ENCODE measurements around the gene OGFOD3. TPM values are rescaled to one million over a fixed set of nuclear protein-coding genes. Genes with fewer than 3 reads are reported as not detected.

OGFOD3 gene
- total RNA-seq, 2 donors from 2014 or later = 24.9 to 27.4 TPM

GRCh38 chr17:82388922-82389283 lies 29.5 kb downstream of the OGFOD3 start:
- Histone ChIP-seq H3K4me3 (no peak overlapping the region), H3K36me3 (no peaks in the 10 kb centered on the region), H3K4me1 (ENCODE audit: control insufficient read depth in 1 of 2, low read depth in 2 of 2) (peaks cover 14 to 31% of the 10 kb centered on the region in 2 donors), H3K27me3 (replicated peaks; ENCODE audit: insufficient read depth) (no peaks in the 10 kb centered on the region), H3K27ac (no peak overlapping the region), H3K9me3 (no peaks in the 10 kb centered on the region)
- no peak for TF ChIP-seq CTCF (IDR thresholded peaks at IDR 0.05)
- ATAC-seq (ENCODE audit: insufficient number of reproducible peaks, low FRiP score, low read depth) (no peak), DNase-seq (ENCODE audit: low spot score) (no peak)

GRCh38 chr17:82388223-82388921 lies 30.0 kb downstream of the OGFOD3 start:
- Histone ChIP-seq H3K9me3 (no peaks in the 10 kb centered on the region), H3K27ac (no peak overlapping the region), H3K36me3 (no peaks in the 10 kb centered on the region), H3K27me3 (replicated peaks; ENCODE audit: insufficient read depth) (no peaks in the 10 kb centered on the region), H3K4me1 (ENCODE audit: control insufficient read depth in 1 of 2, low read depth in 2 of 2) (peaks cover 14 to 33% of the 10 kb centered on the region in 2 donors), H3K4me3 (no peak overlapping the region)
- ATAC-seq (ENCODE audit: insufficient number of reproducible peaks, low FRiP score, low read depth) (no peak), DNase-seq (ENCODE audit: low spot score) (no peak)
- TF ChIP-seq CTCF (IDR thresholded peaks at IDR 0.05) = no peak

- no peaks in the 10 kb centered on the region for H3K36me3 ChIP-seq
- H3K9me3 ChIP-seq = no peaks in the 10 kb centered on the region
- no peak overlapping the region for H3K4me3 ChIP-seq
- DNase-seq (ENCODE audit: low spot score) (no peak), ATAC-seq (ENCODE audit: insufficient number of reproducible peaks, low FRiP score, low read depth) (no peak)
- H3K27ac ChIP-seq = no peak overlapping the region
- no peak for TF ChIP-seq CTCF (IDR thresholded peaks at IDR 0.05)
- H3K4me1 ChIP-seq (ENCODE audit: control insufficient read depth in 1 of 2, low read depth in 2 of 2) = peaks cover 14 to 33% of the 10 kb centered on the region in 2 donors
- H3K27me3 ChIP-seq (replicated peaks; ENCODE audit: insufficient read depth) = no peaks in the 10 kb centered on the region
These were observed 30.7 kb downstream of the OGFOD3 start for GRCh38 chr17:82387705-82388106.

- DNase-seq (ENCODE audit: low spot score) = no peak
- ATAC-seq (ENCODE audit: insufficient number of reproducible peaks, low FRiP score, low read depth) = no peak
- no peaks in the 10 kb centered on the region for H3K9me3 ChIP-seq
- TF ChIP-seq CTCF (IDR thresholded peaks at IDR 0.05) = no peak
- H3K36me3 ChIP-seq = no peaks in the 10 kb centered on the region
- H3K27me3 ChIP-seq (replicated peaks; ENCODE audit: insufficient read depth) = no peaks in the 10 kb centered on the region
- peaks cover 14 to 33% of the 10 kb centered on the region in 2 donors for H3K4me1 ChIP-seq (ENCODE audit: control insufficient read depth in 1 of 2, low read depth in 2 of 2)
- H3K4me3 ChIP-seq = no peak overlapping the region
- H3K27ac ChIP-seq = no peak overlapping the region
These were observed 31.3 kb downstream of the OGFOD3 start for GRCh38 chr17:82386881-82387704.

- no peak overlapping the region for H3K4me3 ChIP-seq
- no peaks in the 10 kb centered on the region for H3K27me3 ChIP-seq (replicated peaks; ENCODE audit: insufficient read depth)
- DNase-seq (ENCODE audit: low spot score) = no peak
- no peaks in the 10 kb centered on the region for H3K9me3 ChIP-seq
- H3K36me3 ChIP-seq = no peaks in the 10 kb centered on the region
- TF ChIP-seq CTCF (IDR thresholded peaks at IDR 0.05) = no peak
- ATAC-seq (ENCODE audit: insufficient number of reproducible peaks, low FRiP score, low read depth) = no peak
- H3K4me1 ChIP-seq (ENCODE audit: control insufficient read depth in 1 of 2, low read depth in 2 of 2) = peaks cover 14 to 36% of the 10 kb centered on the region in 2 donors
- no peak overlapping the region for H3K27ac ChIP-seq
These were observed 32.0 kb downstream of the OGFOD3 start for GRCh38 chr17:82386255-82386831.

Measured in thoracic aorta (tissue), 2 donors.